ENCODE data around the gene FBF1. TPM values are rescaled to one million over a fixed set of nuclear protein-coding genes. Genes with fewer than 3 reads are reported as not detected.
A peak's percentile ranks its signal among the peaks of the same experiment; 100 is the strongest.

Gene FBF1
- total and polyA plus RNA-seq, 2 experiments from 2014 or later, result 11.8 to 13.8 TPM

- TF ChIP-seq CTCF (IDR thresholded peaks at IDR 0.05; ENCODE audit: low read depth, low read length), result no peak
- Histone ChIP-seq H3K27me3 (no peaks in the 10 kb centered on the region), H3K27ac (no peak overlapping the region), H3K36me3 (peaks cover 31% of the 10 kb centered on the region), H3K4me1 (ENCODE audit: low read depth) (peaks cover 9% of the 10 kb centered on the region), H3K4me3 (no peak overlapping the region), H3K9me3 (ENCODE audit: low read depth) (no peaks in the 10 kb centered on the region)
- DNase-seq (ENCODE audit: low read depth in 1 of 2, low spot score in 1 of 2), result no peak
These were observed 42.1 kb downstream of the FBF1 start for GRCh38 chr17:75898791-75899190.

GRCh38 chr17:75898065-75898464 is 42.8 kb downstream of the FBF1 start:
- Histone ChIP-seq H3K27ac (peak overlapping the region; percentile 86), H3K9me3 (ENCODE audit: low read depth) (no peaks in the 10 kb centered on the region), H3K36me3 (peaks cover 31% of the 10 kb centered on the region), H3K4me1 (ENCODE audit: low read depth) (peaks cover 8% of the 10 kb centered on the region), H3K27me3 (no peaks in the 10 kb centered on the region), H3K4me3 (no peak overlapping the region)
- no peak for DNase-seq (ENCODE audit: low read depth in 1 of 2, low spot score in 1 of 2)
- TF ChIP-seq CTCF (IDR thresholded peaks at IDR 0.05; ENCODE audit: low read depth, low read length), result no peak

DNA sequence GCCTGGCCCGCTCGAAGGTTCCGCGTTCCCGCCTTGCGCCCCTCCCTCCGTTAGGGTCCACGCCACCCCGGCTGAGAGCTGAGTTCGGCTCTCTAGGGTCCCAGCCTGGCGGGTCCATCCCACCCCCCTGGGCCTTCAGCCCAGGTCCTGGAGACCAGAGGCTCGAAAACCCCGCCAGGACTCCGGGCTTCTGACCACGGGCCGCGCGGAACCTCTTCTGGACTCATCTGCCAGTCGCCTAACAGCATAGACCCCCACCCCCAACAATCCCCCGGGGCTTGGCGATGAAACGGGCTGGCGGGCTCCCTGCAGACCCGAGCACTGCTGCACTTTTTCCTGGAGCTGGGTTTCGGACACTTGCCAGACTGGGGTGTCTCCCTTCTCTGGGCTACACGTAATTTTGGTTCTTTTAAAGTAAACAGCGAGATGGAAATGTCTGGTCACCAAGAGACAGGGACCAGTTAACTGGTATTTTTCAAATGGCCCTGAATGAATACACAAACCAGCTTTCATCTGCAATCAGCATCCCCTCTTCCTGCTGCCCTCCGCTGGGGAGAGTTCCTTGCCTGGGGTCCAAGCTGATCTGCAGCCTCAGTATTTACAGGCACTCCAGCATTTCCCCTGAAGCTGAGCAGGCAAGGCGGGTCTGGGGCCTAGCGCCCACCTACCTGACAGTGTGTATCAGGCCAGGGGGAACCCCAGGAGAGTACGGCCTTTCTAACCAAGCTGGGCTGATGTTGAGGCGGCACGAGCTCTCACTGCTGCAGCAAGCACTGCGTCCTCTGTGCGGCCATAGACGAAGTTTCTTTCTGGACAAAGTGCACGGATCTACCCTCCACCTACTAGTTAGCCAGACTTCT is 43.5 kb downstream of the FBF1 start:
- no peak for TF ChIP-seq CTCF (IDR thresholded peaks at IDR 0.05; ENCODE audit: low read depth, low read length)
- H3K4me1 ChIP-seq (ENCODE audit: low read depth), result peaks cover 8% of the 10 kb centered on the region
- peak overlapping the region; percentile 79 for H3K4me3 ChIP-seq
- H3K27ac ChIP-seq, result peak overlapping the region; percentile 86
- DNase-seq (ENCODE audit: low read depth in 1 of 2, low spot score in 1 of 2), result no peak
- H3K27me3 ChIP-seq, result no peaks in the 10 kb centered on the region
- H3K36me3 ChIP-seq, result peaks cover 28% of the 10 kb centered on the region
- H3K9me3 ChIP-seq (ENCODE audit: low read depth), result no peaks in the 10 kb centered on the region

DNA sequence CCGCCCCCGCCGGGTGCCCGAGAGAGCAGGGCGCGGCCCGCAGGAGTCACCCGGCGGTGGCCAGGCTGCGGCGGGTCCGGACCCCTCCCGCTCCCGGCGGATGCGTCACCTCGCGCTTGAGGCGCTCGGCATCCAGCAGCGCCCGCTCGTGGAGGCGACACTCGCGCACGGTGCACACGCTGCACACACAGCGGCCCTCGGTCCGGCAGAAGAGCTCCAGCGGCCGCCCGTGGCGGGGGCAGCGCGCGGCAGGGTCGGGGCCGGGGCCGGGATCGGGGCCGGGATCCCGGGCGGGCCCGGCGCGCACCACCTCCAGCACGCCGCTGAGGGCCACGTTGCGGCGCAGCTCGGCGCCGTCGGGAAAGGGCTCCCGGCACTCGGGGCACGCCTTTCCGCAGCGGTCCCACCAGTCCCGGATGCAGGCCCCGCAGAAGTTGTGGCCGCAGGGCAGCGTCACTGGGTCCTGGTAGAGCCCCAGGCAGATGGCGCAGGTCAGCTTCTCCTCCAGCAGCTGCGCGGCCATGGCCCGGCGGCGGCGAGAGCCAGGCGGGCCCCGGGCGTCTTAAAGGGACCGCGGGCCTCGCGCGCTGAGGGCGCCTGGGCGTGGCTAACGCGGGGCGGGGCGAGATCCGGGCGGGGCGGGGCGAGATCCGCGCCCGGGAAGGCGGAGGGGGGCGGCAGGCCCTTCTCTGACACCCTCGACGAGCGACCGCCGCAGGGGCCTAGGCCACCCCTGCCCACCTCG is 44.3 kb downstream of the FBF1 start, which contains the start of gene TRIM65:
TSS of gene TRIM65 (minus strand) at position 537 of the 745 bp plus-strand sequence. CDS start at position 523, 14 bp downstream.
- Histone ChIP-seq H3K4me3 (peak within 1 kb of the TSS; percentile 79), H3K27me3 (no peaks in the 10 kb centered on the region), H3K9me3 (ENCODE audit: low read depth) (no peaks in the 10 kb centered on the region), H3K4me1 (ENCODE audit: low read depth) (peaks cover 8% of the 10 kb centered on the region), H3K36me3 (peaks cover 27% of the 10 kb centered on the region), H3K27ac (peak within 1 kb of the TSS; percentile 86)
- TF ChIP-seq CTCF (IDR thresholded peaks at IDR 0.05; ENCODE audit: low read depth, low read length), result peak; percentile 25
- peak; percentile 82 to 85 for DNase-seq (ENCODE audit: low read depth in 1 of 2, low spot score in 1 of 2)

GRCh38 chr17:75895370-75896155 is 45.3 kb downstream of the FBF1 start:
- H3K27ac ChIP-seq, result no peak overlapping the region
- H3K9me3 ChIP-seq (ENCODE audit: low read depth), result no peaks in the 10 kb centered on the region
- H3K4me1 ChIP-seq (ENCODE audit: low read depth), result peaks cover 8% of the 10 kb centered on the region
- peak; percentile 30 for TF ChIP-seq CTCF (IDR thresholded peaks at IDR 0.05; ENCODE audit: low read depth, low read length)
- peak in 1 of 2 donors; percentile 28 for DNase-seq (ENCODE audit: low read depth in 1 of 2, low spot score in 1 of 2)
- H3K27me3 ChIP-seq, result no peaks in the 10 kb centered on the region
- peaks cover 19% of the 10 kb centered on the region for H3K36me3 ChIP-seq
- H3K4me3 ChIP-seq, result peak overlapping the region; percentile 79
